ENCODE results near the gene RUBCNL. TPM values are rescaled to one million over a fixed set of nuclear protein-coding genes. Genes with fewer than 3 reads are reported as not detected.

Gene RUBCNL
- total and polyA plus RNA-seq, 2 of the 4 experiments (the other 2 are of a cell fraction), result 0.03 TPM; not detected in 1

DNA sequence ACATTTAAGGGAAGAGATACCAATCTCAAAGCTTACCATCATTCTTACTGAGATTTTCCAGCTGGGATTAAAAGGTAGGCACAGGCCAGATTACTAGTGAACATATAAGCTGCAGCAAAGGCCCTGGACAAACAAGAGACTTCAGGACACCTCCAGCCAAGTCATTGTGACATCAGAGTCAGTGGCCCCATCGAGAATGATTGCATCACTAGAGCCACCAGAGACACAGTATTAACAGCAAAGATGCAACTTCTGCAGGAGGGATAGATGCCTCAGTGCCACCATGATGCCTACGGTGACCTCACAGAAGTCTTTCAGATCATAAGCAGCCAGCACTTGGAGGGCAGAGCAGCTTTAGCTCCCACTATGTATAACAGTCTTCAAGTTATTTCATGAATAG is 8.6 kb downstream of the RUBCNL start:
- ChIA-PET POLR2A (ENCODE audit: unreplicated experiment) (no interaction called here), CTCF (no interaction called here)
- no peak overlapping the region for H2BK20ac ChIP-seq (ENCODE audit: low read depth, low read length)
- H2AK5ac ChIP-seq (ENCODE audit: low read depth, low read length), result no peak overlapping the region
- no peak overlapping the region for H2BK120ac ChIP-seq (ENCODE audit: low read depth, low read length)
- H4K91ac ChIP-seq (ENCODE audit: insufficient read depth, low read depth, low read length), result no peak overlapping the region
- no peak overlapping the region for H3K23ac ChIP-seq (ENCODE audit: low read depth, low read length)
- DNase-seq, result no peak
- no peak overlapping the region for H2BK5ac ChIP-seq (ENCODE audit: low read depth, low read length, poor library complexity, severe bottlenecking)
- H3K9ac ChIP-seq (ENCODE audit: low read depth, low read length), result no peak overlapping the region
- in situ Hi-C loops (cut with MboI; ENCODE audit: low sequenced_read_pairs) (no loop called here), intact Hi-C loops (cut with micrococcal nuclease) (no loop called here), dilution Hi-C loops (cut with HindIII; ENCODE audit: low sequenced_read_pairs, unreplicated experiment) (no loop called here)
- H3K56ac ChIP-seq (ENCODE audit: extremely low read depth, insufficient read depth, low read length), result no peak overlapping the region
- H2AK9ac ChIP-seq (replicated peaks; ENCODE audit: low read depth, low read length, poor library complexity), result no peak overlapping the region
- no peaks in the 10 kb centered on the region for H3K4me1 ChIP-seq (ENCODE audit: control insufficient read depth, insufficient read depth, low read length)
- H2BK15ac ChIP-seq (ENCODE audit: low read depth, low read length), result no peak overlapping the region
- H3K27ac ChIP-seq (ENCODE audit: insufficient read depth, low read length), result no peak overlapping the region
- H3K9me1 ChIP-seq (ENCODE audit: insufficient read depth, low read length), result no peaks in the 10 kb centered on the region
- no peak overlapping the region for H2AFZ ChIP-seq (replicated peaks; ENCODE audit: low read length, poor library complexity)
- no peak overlapping the region for H3K4me2 ChIP-seq (ENCODE audit: low read depth, low read length)
- no CpG with 5 or more reads among the region's 2 CpGs for whole genome bisulfite sequencing, 2 experiments (ENCODE audit: extremely low coverage in 2 of 2, insufficient read length in 1 of 2)
- no peaks in the 10 kb centered on the region for H3K79me1 ChIP-seq (ENCODE audit: low read depth in 1 of 2, low read length in 2 of 2)
- no TSS peak for BruUV-seq (replicated peaks)
- H3K14ac ChIP-seq (replicated peaks; ENCODE audit: low read depth, low read length), result no peak overlapping the region
- H3K18ac ChIP-seq (ENCODE audit: low read depth, low read length), result no peak overlapping the region
- no peak for ATAC-seq (ENCODE audit: low read depth)
- 0 out of 2 replicates have a peak, but pooled peaks have one; percentile 2 for TF ChIP-seq CEBPB (IDR thresholded peaks at IDR 0.05; ENCODE audit: low read depth, low read length)
- no peak for TF ChIP-seq MAFK (IDR thresholded peaks at IDR 0.05; ENCODE audit: low read depth, low read length)
- no peaks in the 10 kb centered on the region for H3K9me3 ChIP-seq (ENCODE audit: control insufficient read depth, insufficient read depth, low read length)
- no peak overlapping the region for H3K4ac ChIP-seq (ENCODE audit: low read depth, low read length)
- H4K8ac ChIP-seq (ENCODE audit: low read depth in 2 of 2, low read length in 2 of 2), result no peak overlapping the region
- no peaks in the 10 kb centered on the region for H3K36me3 ChIP-seq (ENCODE audit: control insufficient read depth, insufficient read depth, low read length)
- no peak overlapping the region for H4K5ac ChIP-seq (ENCODE audit: low read depth, low read length)
- no peaks in the 10 kb centered on the region for H4K20me1 ChIP-seq (ENCODE audit: insufficient read depth, low read length)
- peaks cover 2% of the 10 kb centered on the region; the same call in 1 of the 2 replicates for H3K27me3 ChIP-seq (ENCODE audit: control insufficient read depth, insufficient read depth, low read length)
- no peak overlapping the region for H3K4me3 ChIP-seq (ENCODE audit: insufficient read depth, low read depth, low read length)

Data from IMR-90 (cell line).